Measurements from ENCODE around the gene NFIL3. TPM values are rescaled to one million over a fixed set of nuclear protein-coding genes. Genes with fewer than 3 reads are reported as not detected.

The NFIL3 gene
- total and polyA plus RNA-seq, 2 of the 8 experiments (the other 6 are each of a cell fraction or from before 2014, with no cell fraction given): 3.4 to 13.5 TPM

GRCh38 chr9:91376239-91376638, 47.4 kb downstream of the NFIL3 start:
- DNase-seq (ENCODE audit: low read depth in 1 of 2, low spot score in 2 of 2) (no peak), FAIRE-seq (no peak)
- Histone ChIP-seq H3K56ac (replicated peaks; ENCODE audit: insufficient read length, low read depth, low read length) (no peak overlapping the region), H3K23ac (ENCODE audit: insufficient read length) (no peak overlapping the region), H3K14ac (ENCODE audit: insufficient read length) (no peak overlapping the region), H3K79me1 (ENCODE audit: low read depth, low read length) (no peaks in the 10 kb centered on the region), H2AK5ac (ENCODE audit: low read depth, low read length) (no peak overlapping the region), H3K4me2 (ENCODE audit: insufficient read depth in 1 of 2, low read depth in 2 of 2, low read length in 2 of 2) (no peak overlapping the region), H3K36me3 (ENCODE audit: control insufficient read depth in 2 of 4, insufficient read depth in 4 of 4, low read length in 3 of 4) (no peaks in the 10 kb centered on the region), H2AFZ (ENCODE audit: low read length) (no peak overlapping the region), H3K9ac (replicated peaks in 1 of 4; ENCODE audit: extremely low read depth in 1 of 4, low read depth in 3 of 4, low read length in 3 of 4) (no peak overlapping the region), H3K4me3 (ENCODE audit: extremely low read depth in 1 of 4, insufficient read depth in 2 of 4, low read depth in 3 of 4, low read length in 4 of 4) (no peak overlapping the region), H3K27ac (ENCODE audit: low read depth, low read length) (no peak overlapping the region), H2BK5ac (ENCODE audit: low read depth, low read length) (no peak overlapping the region), H4K20me1 (replicated peaks in 1 of 2; ENCODE audit: control insufficient read depth in 1 of 2, insufficient read depth in 2 of 2, low read length in 2 of 2) (no peaks in the 10 kb centered on the region), H2BK20ac (ENCODE audit: low read length) (no peak overlapping the region), H2BK12ac (ENCODE audit: low read depth, low read length) (no peak overlapping the region), H4K5ac (ENCODE audit: insufficient read length, low read depth, low read length) (no peak overlapping the region), H3K79me2 (ENCODE audit: control insufficient read depth in 1 of 2, insufficient read depth in 2 of 2, low read length in 2 of 2) (no peaks in the 10 kb centered on the region), H3K18ac (ENCODE audit: extremely low read depth, low read length) (no peak overlapping the region), H4K91ac (replicated peaks; ENCODE audit: insufficient read length, low read length) (no peak overlapping the region), H2BK120ac (replicated peaks; ENCODE audit: low read depth, low read length) (no peak overlapping the region), H3K23me2 (ENCODE audit: low read depth, low read length) (no peaks in the 10 kb centered on the region), H3K4me1 (replicated peaks in 1 of 4; ENCODE audit: control insufficient read depth in 3 of 4, insufficient read depth in 4 of 4, low read length in 3 of 4) (no peaks in the 10 kb centered on the region), H4K8ac (ENCODE audit: extremely low read depth, insufficient read depth, low read length) (no peak overlapping the region), H3K27me3 (replicated peaks in 1 of 4; ENCODE audit: control insufficient read depth in 3 of 4, extremely low read depth in 1 of 4, insufficient read depth in 3 of 4, low read length in 3 of 4) (no peaks in the 10 kb centered on the region), H3K4ac (replicated peaks; ENCODE audit: insufficient read length, low read depth, low read length) (no peak overlapping the region), H3K9me3 (ENCODE audit: insufficient read depth in 2 of 2, low read depth in 1 of 2, low read length in 1 of 2) (no peaks in the 10 kb centered on the region; a peak in 1 of 4 replicates), H2BK15ac (ENCODE audit: low read length) (no peak overlapping the region)
- no peak for TF ChIP-seq TCF12 (IDR thresholded peaks at IDR 0.05; ENCODE audit: low read depth, low read length)
- TF ChIP-seq JUN (IDR thresholded peaks at IDR 0.05; ENCODE audit: low read depth, low read length): no peak
- no peak for TF ChIP-seq RNF2 (IDR thresholded peaks at IDR 0.05; ENCODE audit: borderline replicate concordance, low read depth, low read length, missing control alignments, poor library complexity, severe bottlenecking)
- TF ChIP-seq POLR2AphosphoS5 (IDR thresholded peaks at IDR 0.05; ENCODE audit: low read depth, low read length): no peak
- no peak for TF ChIP-seq BCL11A (IDR thresholded peaks at IDR 0.05; ENCODE audit: low read depth in 2 of 2, low read length in 2 of 2)
- TF ChIP-seq SP1 (IDR thresholded peaks at IDR 0.05; ENCODE audit: low read depth, low read length): no peak
- TF ChIP-seq RXRA (IDR thresholded peaks at IDR 0.05; ENCODE audit: insufficient read depth, low read depth, low read length): no peak
- no peak for TF ChIP-seq ZNF274 (IDR thresholded peaks at IDR 0.05; ENCODE audit: borderline replicate concordance, extremely low read depth, low read length)
- no peak for TF ChIP-seq CREB1 (IDR thresholded peaks at IDR 0.05)
- no peak for TF ChIP-seq KDM4A (IDR thresholded peaks at IDR 0.05; ENCODE audit: low read depth, low read length, severe bottlenecking)
- TF ChIP-seq SUZ12 (IDR thresholded peaks at IDR 0.05; ENCODE audit: low read length): no peak
- TF ChIP-seq CTBP2 (IDR thresholded peaks at IDR 0.05; ENCODE audit: borderline replicate concordance, insufficient read depth, insufficient read length, low read length): no peak
- TF ChIP-seq TAF7 (optimal IDR thresholded peaks at IDR 0.05; ENCODE audit: borderline replicate concordance, low read depth, low read length): no peak
- no peak for TF ChIP-seq SP4 (IDR thresholded peaks at IDR 0.05; ENCODE audit: low read length)
- TF ChIP-seq EGR1 (IDR thresholded peaks at IDR 0.05; ENCODE audit: borderline replicate concordance, low read depth, low read length): no peak
- ChIA-PET CTCF (ENCODE audit: partially characterized antibody) (interaction anchor here (0.6 kb wide), 1 partner anchor 437 kb away, joined by 3 read pairs; no protein-coding TSS in a partner anchor), POLR2A (ENCODE audit: partially characterized antibody) (no interaction called here)
- 97% methylated on average over 4 of the region's 4 CpGs; no CpG with 5 or more reads in 1 of the 2 experiments for WGBS, 2 experiments (ENCODE audit: extremely low coverage in 1 of 2, insufficient coverage in 1 of 2, insufficient read length in 1 of 2, insufficient replicate concordance in 2 of 2, low coverage in 1 of 2, low lambda C conversion rate in 2 of 2, missing lambda C conversion rate in 1 of 2)

Measured in H1 (cell line).